ENCODE results near the gene ELOB. TPM values are rescaled to one million over a fixed set of nuclear protein-coding genes. Genes with fewer than 3 reads are reported as not detected.

The ELOB gene
- total RNA-seq, 2 donors from 2014 or later = 121 to 131 TPM

- DNase-seq (no peak), ATAC-seq (no peak)
- Mint-ChIP-seq H3K27me3 (no peaks in the 10 kb centered on the region), H3K4me1 (peaks cover 39% of the 10 kb centered on the region), H3K36me3 (ENCODE audit: low read depth) (peaks cover 20% of the 10 kb centered on the region), H3K4me3 (peak overlapping the region; percentile 74), H3K27ac (peak overlapping the region; percentile 89)
- no peaks in the 10 kb centered on the region for H3K9me3 ChIP-seq (ENCODE audit: control insufficient read depth, low read length, poor library complexity, severe bottlenecking)
These were observed 11.3 kb downstream of the ELOB start for GRCh38 chr16:2765462-2766404.

GRCh38 chr16:2764718-2765117, 12.4 kb downstream of the ELOB start:
- Mint-ChIP-seq H3K4me1 (peaks cover 44% of the 10 kb centered on the region), H3K27ac (peak overlapping the region; percentile 89), H3K27me3 (no peaks in the 10 kb centered on the region), H3K36me3 (ENCODE audit: low read depth) (peaks cover 27% of the 10 kb centered on the region), H3K4me3 (peak overlapping the region; percentile 61)
- H3K9me3 ChIP-seq (ENCODE audit: control insufficient read depth, low read length, poor library complexity, severe bottlenecking) = no peaks in the 10 kb centered on the region
- no peak for ATAC-seq
- DNase-seq = no peak

- no peak for ATAC-seq
- no peak for DNase-seq
- no peaks in the 10 kb centered on the region for H3K9me3 ChIP-seq (ENCODE audit: control insufficient read depth, low read length, poor library complexity, severe bottlenecking)
- H3K4me3 Mint-ChIP-seq = no peak overlapping the region
- peak overlapping the region; percentile 89 for H3K27ac Mint-ChIP-seq
- H3K27me3 Mint-ChIP-seq = no peaks in the 10 kb centered on the region
- peaks cover 36% of the 10 kb centered on the region for H3K36me3 Mint-ChIP-seq (ENCODE audit: low read depth)
- peaks cover 43% of the 10 kb centered on the region for H3K4me1 Mint-ChIP-seq
These were observed 13.9 kb downstream of the ELOB start for GRCh38 chr16:2763173-2763572.

- H3K27me3 Mint-ChIP-seq = no peaks in the 10 kb centered on the region
These were observed 14.4 kb downstream of the ELOB start for GRCh38 chr16:2762711-2763110.

GRCh38 chr16:2761886-2762583, 15.0 kb downstream of the ELOB start:
- Mint-ChIP-seq H3K4me3 (peak overlapping the region; percentile 45), H3K27ac (peak overlapping the region; percentile 89), H3K27me3 (no peaks in the 10 kb centered on the region), H3K4me1 (peaks cover 40% of the 10 kb centered on the region), H3K36me3 (ENCODE audit: low read depth) (peaks cover 32% of the 10 kb centered on the region)
- ATAC-seq (peak; percentile 6), DNase-seq (no peak)
- no peaks in the 10 kb centered on the region for H3K9me3 ChIP-seq (ENCODE audit: control insufficient read depth, low read length, poor library complexity, severe bottlenecking)

More at GRCh38 chr16:2762711-2763110, 14.4 kb downstream of the ELOB start:
- Mint-ChIP-seq H3K27ac (peak overlapping the region; percentile 89), H3K4me3 (peak overlapping the region; percentile 45), H3K36me3 (ENCODE audit: low read depth) (peaks cover 32% of the 10 kb centered on the region), H3K4me1 (peaks cover 40% of the 10 kb centered on the region)
- ATAC-seq = no peak
- H3K9me3 ChIP-seq (ENCODE audit: control insufficient read depth, low read length, poor library complexity, severe bottlenecking) = no peaks in the 10 kb centered on the region
- no peak for DNase-seq

GRCh38 chr16:2761472-2761871, 15.6 kb downstream of the ELOB start:
- DNase-seq = no peak
- no peaks in the 10 kb centered on the region for H3K27me3 Mint-ChIP-seq
- H3K4me3 Mint-ChIP-seq = no peak overlapping the region
- H3K4me1 Mint-ChIP-seq = peaks cover 46% of the 10 kb centered on the region
- H3K36me3 Mint-ChIP-seq (ENCODE audit: low read depth) = peaks cover 38% of the 10 kb centered on the region
- H3K27ac Mint-ChIP-seq = peak overlapping the region; percentile 89
- no peak for ATAC-seq
- no peaks in the 10 kb centered on the region for H3K9me3 ChIP-seq (ENCODE audit: control insufficient read depth, low read length, poor library complexity, severe bottlenecking)

GRCh38 chr16:2757344-2757743, 19.7 kb downstream of the ELOB start:
- no peaks in the 10 kb centered on the region for H3K9me3 ChIP-seq (ENCODE audit: control insufficient read depth, low read length, poor library complexity, severe bottlenecking)
- no peaks in the 10 kb centered on the region for H3K27me3 Mint-ChIP-seq
- peak overlapping the region; percentile 97 for H3K27ac Mint-ChIP-seq
- H3K4me1 Mint-ChIP-seq = peaks cover 58% of the 10 kb centered on the region
- H3K36me3 Mint-ChIP-seq (ENCODE audit: low read depth) = peaks cover 42% of the 10 kb centered on the region
- peak overlapping the region; percentile 66 for H3K4me3 Mint-ChIP-seq
- ATAC-seq (no peak), DNase-seq (no peak)

- Mint-ChIP-seq H3K4me1 (peaks cover 56% of the 10 kb centered on the region), H3K27ac (peak overlapping the region; percentile 97)
- no peak for ATAC-seq
These were observed 20.6 kb downstream of the ELOB start for GRCh38 chr16:2756288-2757015.

GRCh38 chr16:2755158-2755557, 21.9 kb downstream of the ELOB start:
- Mint-ChIP-seq H3K36me3 (ENCODE audit: low read depth) (peaks cover 33% of the 10 kb centered on the region), H3K4me3 (peak overlapping the region; percentile 95), H3K4me1 (peaks cover 53% of the 10 kb centered on the region), H3K27ac (peak overlapping the region; percentile 97), H3K27me3 (no peaks in the 10 kb centered on the region)
- DNase-seq (no peak), ATAC-seq (no peak)
- H3K9me3 ChIP-seq (ENCODE audit: control insufficient read depth, low read length, poor library complexity, severe bottlenecking) = no peaks in the 10 kb centered on the region

More at GRCh38 chr16:2756288-2757015, 20.6 kb downstream of the ELOB start:
- peaks cover 37% of the 10 kb centered on the region for H3K36me3 Mint-ChIP-seq (ENCODE audit: low read depth)
- H3K27me3 Mint-ChIP-seq = no peaks in the 10 kb centered on the region
- no peaks in the 10 kb centered on the region for H3K9me3 ChIP-seq (ENCODE audit: control insufficient read depth, low read length, poor library complexity, severe bottlenecking)
- peak overlapping the region; percentile 95 for H3K4me3 Mint-ChIP-seq
- DNase-seq = no peak

GRCh38 chr16:2753733-2754020, 23.4 kb downstream of the ELOB start:
- ATAC-seq = no peak
- H3K27ac Mint-ChIP-seq = peak overlapping the region; percentile 97
- no peaks in the 10 kb centered on the region for H3K9me3 ChIP-seq (ENCODE audit: control insufficient read depth, low read length, poor library complexity, severe bottlenecking)
- peaks cover 45% of the 10 kb centered on the region for H3K4me1 Mint-ChIP-seq
- H3K4me3 Mint-ChIP-seq = peak overlapping the region; percentile 95
- no peak for DNase-seq
- H3K27me3 Mint-ChIP-seq = no peaks in the 10 kb centered on the region
- peaks cover 22% of the 10 kb centered on the region for H3K36me3 Mint-ChIP-seq (ENCODE audit: low read depth)

- Mint-ChIP-seq H3K4me3 (peak overlapping the region; percentile 95), H3K27me3 (no peaks in the 10 kb centered on the region), H3K4me1 (peaks cover 41% of the 10 kb centered on the region), H3K36me3 (ENCODE audit: low read depth) (peaks cover 20% of the 10 kb centered on the region), H3K27ac (peak overlapping the region; percentile 97)
- ATAC-seq (peak; percentile 44), DNase-seq (peak in 2 of 3 donors; percentile 58 to 63)
- no peaks in the 10 kb centered on the region for H3K9me3 ChIP-seq (ENCODE audit: control insufficient read depth, low read length, poor library complexity, severe bottlenecking)
These were observed 24.0 kb downstream of the ELOB start for GRCh38 chr16:2752850-2753732.
